ENCODE data around the gene CDK5RAP2.
A peak's percentile ranks its signal among the peaks of the same experiment; 100 is the strongest.
"Not testable (repeated sequence)": the region's sequence is repeated elsewhere in the genome, so short reads cannot be mapped to it uniquely, and the experiment has no call there.

The CDK5RAP2 gene

GRCh38 chr9:120465685-120466407 is 114.1 kb downstream of the CDK5RAP2 start:
- no peak for DNase-seq (ENCODE audit: low read depth in 2 of 2)

GRCh38 chr9:120464887-120465421 is 115.0 kb downstream of the CDK5RAP2 start:
- DNase-seq (ENCODE audit: low read depth in 2 of 2), result no peak

DNA sequence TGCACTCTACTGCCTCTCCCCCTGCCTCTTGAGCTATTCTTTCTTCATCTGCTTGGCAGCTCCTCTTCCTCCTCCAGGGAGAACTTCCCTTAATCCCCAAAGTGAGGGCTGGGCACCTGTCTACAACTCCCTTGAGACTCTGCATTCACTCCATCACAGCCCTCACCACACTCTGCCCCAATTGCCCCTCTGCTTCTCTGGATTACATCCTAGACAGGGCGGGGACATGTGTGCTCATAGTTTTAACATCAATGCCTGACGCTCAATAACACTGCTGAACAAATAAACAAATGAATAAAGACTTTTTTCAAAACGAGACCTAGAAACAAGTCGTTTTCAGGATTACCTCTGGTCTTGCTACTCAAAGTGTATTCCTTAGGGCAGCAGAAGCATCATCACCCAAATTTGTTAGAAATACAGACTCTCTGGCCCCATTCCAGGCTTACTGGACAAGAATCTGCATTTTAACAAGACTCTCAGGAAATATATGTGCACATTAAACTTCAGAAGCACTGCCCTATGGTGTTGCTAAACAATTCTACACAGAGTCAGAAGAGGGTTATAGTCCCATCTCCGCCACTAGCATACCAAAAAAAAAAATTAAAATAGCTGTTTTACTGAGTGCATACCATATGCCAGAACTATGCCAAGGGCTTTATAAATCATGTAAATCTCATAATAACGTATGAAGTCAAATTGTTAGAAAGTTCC is 115.6 kb downstream of the CDK5RAP2 start:
- no peak for DNase-seq (ENCODE audit: low read depth in 2 of 2)

DNA sequence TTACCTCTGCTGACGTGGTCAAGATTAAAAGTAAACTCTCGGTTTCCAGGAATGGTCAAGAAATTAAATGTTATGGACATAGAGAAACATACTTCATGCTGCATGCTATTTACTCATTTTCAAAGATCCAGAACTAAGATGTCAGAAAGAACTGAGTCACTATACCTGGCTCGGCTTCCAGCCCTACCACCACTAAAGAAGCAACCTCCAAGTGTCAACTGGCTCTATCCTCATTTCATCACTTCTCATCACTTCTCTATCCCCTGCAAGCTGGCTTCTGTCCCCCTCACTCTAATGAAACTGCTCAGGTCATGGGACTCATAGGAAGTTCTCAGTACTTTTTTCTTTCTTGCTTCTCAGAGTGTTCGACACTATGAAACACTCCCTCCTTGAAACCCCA is 116.2 kb downstream of the CDK5RAP2 start:
- DNase-seq (ENCODE audit: low read depth in 2 of 2), result no peak

DNA sequence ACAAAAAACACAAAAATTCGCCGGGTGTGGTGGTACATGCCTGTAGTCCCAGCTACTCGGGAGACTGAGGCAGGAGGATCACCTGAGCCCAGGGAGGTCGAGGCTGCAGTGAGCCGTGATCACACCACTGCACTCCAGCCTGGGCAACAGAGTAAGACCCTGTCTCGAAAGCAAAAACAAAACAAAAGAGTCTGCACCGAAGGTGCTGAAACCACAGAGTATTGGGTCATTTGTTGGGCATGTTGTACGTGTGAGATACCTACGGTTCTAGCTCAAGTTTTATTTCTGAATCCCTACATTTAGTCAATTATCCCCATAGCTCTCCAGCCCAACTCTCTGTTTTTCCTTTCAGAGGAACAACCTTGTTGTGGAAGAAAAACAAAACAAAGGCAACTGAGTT is 118.3 kb downstream of the CDK5RAP2 start:
- DNase-seq (ENCODE audit: low read depth in 2 of 2), result not testable (repeated sequence)

DNA sequence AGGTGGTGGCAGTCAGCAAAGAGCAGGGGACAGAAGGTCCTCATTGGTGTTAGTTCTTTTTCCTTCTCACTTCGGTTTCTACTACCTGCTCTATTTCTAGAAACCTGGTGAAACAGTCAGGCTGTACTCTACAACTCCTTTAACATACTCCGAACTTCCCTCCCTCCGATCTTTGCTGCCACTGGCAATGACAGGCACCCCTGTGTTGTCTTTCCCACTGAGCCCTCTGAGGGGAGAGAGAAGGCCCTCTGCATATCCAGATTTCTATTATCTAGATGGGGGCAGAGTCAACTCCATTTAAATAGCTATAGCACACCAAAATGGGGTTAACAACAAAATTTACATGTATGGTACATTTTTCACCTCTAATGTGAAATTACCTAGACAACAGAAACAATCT is 123.7 kb downstream of the CDK5RAP2 start:
- DNase-seq (ENCODE audit: low read depth in 2 of 2), result no peak

GRCh38 chr9:120454467-120454866 is 125.5 kb downstream of the CDK5RAP2 start:
- no peak for DNase-seq (ENCODE audit: low read depth in 2 of 2)

DNA sequence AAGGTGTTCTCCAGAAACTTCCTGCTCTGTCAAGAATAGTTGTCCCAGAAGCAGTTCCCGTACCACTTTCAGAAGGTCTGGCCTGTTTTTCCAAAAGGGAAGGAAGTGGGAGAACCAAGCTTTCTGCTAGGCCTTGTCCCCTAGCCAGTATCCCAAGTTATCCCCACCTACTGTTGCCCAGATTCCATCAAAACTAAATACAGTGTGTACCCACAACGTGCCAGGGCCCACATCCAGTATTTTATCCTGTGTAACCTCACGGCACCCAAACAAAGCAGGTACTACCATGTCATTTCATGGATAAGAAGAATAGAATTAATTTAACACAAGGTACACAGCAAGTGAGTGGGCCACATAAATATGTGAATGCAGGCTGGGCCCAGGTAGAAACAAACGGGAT is 126.2 kb downstream of the CDK5RAP2 start:
- no peak for DNase-seq (ENCODE audit: low read depth in 2 of 2)

GRCh38 chr9:120452631-120453030 is 127.3 kb downstream of the CDK5RAP2 start:
- no peak for DNase-seq (ENCODE audit: low read depth in 2 of 2)

GRCh38 chr9:120450916-120451315 is 129.1 kb downstream of the CDK5RAP2 start:
- no peak for DNase-seq (ENCODE audit: low read depth in 2 of 2)

DNA sequence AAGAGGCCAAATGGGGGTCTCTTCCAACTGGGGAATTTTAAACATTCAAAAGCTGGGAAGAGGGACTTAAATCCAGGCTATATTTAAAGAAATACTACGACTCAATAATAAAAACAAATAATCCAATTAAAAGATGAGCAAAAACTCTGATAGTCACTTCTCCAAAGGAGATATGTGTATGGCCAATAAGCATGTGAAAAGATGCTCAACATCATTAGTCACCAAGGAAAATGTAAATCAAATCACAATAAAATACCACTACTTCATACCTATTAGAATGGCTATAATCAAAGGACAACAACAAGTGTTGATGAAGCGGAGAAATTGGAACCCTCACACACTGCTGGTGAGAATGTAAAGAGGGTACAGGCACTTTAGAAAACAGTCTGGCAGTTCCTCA is 130.4 kb downstream of the CDK5RAP2 start:
- no peak for DNase-seq (ENCODE audit: low read depth in 2 of 2)

GRCh38 chr9:120447959-120448500 is 131.9 kb downstream of the CDK5RAP2 start:
- DNase-seq (ENCODE audit: low read depth in 2 of 2), result no peak

DNA sequence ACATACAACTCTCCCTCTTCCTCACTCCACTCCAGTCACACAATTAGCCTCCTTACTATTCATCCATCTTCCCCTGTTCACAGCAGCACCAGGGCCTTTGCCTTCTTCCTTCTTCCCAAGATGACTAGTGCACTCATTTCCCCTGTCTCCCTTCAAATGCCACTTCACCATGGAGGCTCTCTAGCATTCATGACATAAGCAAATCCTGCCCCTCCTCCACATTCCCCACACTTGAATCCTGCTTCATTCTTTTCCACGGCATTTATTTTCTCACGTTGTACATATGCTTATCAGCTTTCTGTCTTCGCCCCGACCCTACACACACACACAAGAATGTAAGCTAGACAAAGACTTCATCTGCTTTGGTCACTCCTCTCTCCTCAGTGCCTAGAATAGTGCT is 133.3 kb downstream of the CDK5RAP2 start:
- no peak for DNase-seq (ENCODE audit: low read depth in 2 of 2)

DNA sequence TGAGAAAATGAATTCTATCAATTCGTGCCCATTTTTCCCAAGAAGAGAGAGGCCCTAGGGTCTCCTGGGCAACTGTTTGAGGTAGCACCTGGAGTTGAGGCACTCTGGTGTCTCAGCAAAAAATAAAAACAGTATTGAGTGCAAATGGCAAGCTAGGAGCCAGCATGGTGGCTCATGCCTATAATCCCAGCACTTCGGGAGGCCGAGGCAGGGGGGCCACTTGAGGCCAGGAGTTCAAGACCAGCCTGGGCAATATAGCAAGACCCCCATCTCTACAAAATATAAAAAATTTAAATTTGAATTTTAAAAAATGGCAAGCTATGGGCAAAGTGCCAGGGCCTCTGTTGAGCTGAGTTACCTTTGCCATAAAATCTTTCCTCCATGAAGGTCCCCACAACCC is 136.0 kb downstream of the CDK5RAP2 start:
- DNase-seq (ENCODE audit: low read depth in 2 of 2), result no peak

DNA sequence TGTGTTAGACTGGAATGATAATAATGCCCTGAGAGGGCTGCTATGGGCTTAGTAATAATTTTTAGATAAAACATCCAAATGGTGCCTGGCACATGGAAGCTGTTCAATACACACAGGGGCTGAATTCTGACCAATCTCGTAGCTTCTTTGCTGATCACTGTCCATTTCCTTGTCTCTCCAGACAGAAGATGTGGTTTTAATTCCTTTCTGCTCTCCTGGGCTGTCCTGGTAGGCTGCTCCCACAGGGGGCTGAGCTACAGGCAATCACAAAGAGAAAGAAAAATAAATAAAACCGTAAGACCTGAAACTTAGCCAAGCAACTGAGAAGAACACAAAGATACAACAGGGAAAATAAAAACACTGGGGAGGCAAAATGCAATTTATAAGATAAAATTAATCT is 136.5 kb downstream of the CDK5RAP2 start:
- DNase-seq (ENCODE audit: low read depth in 2 of 2), result no peak

DNA sequence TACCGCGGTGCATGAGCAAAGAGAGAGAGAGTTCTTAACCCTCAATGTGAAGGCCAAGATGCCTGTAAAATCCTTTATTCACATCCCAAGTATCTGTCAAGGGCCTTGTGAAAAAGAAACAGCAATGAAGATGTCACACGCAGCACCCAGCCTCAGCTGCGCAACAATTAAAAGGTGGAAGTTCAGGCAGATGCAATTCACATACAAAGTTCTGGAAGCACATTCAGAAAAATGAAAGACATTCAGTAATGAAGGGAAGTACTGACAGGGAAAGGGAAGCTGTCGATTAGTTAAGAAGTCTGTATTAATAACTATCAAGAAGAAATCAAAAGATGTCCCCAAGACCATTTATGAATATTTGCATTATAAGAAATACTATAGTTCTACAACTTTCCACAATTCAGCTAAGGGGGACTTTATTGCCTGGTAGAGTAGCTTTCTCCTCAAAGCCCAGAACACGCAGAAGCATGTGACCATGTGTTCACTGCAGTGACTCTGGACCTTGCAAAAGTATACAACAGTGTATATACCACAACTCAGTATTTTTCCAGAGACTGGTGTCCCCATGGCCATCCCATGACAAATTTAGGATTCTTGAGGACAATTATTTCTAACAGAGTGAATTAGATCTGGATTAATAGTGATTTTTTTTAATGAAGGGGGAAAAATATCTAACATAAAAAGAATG is 137.5 kb downstream of the CDK5RAP2 start:
- no peak for DNase-seq (ENCODE audit: low read depth in 2 of 2)

GRCh38 chr9:120441426-120442307 is 138.3 kb downstream of the CDK5RAP2 start:
- no peak for DNase-seq (ENCODE audit: low read depth in 2 of 2)

DNA sequence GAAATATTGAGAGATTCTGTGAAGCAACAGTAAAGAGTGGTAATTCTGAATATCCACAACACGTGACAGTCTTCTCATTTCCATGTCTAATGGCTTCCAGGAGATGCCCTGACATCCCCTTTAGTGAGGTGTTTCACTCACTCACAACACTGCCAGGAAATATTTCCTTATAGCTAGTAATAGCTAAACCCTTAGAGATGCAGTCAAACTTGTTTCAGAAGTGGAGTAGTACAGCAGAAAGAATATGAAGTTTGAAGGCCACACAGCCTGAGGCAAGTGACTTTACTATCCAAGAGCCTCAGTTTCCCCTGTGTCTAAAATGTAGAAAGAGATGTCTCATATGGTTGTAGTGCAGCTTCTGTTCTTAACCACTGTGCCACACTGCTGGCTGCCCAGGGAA is 139.2 kb downstream of the CDK5RAP2 start:
- DNase-seq (ENCODE audit: low read depth in 2 of 2), result no peak

DNA sequence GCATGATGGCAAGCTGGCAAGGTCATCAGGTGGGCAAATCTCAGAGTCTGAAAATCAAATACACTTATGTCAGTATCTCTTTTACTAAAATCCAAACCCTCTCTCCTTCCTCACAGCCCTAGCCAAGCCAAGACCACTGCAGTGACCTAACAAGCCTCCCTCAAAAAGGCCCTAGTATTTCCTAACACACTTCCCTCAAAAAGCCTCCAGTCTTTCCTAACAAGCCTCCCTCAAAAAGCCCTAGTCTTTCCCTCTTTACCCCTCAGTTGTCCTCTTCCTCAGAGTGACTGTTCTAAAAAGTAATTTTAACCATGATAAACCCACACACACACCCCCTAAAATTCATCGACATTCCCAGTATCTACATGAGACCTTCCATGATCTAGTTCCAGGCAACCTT is 140.0 kb downstream of the CDK5RAP2 start:
- no peak for DNase-seq (ENCODE audit: low read depth in 2 of 2)

DNA sequence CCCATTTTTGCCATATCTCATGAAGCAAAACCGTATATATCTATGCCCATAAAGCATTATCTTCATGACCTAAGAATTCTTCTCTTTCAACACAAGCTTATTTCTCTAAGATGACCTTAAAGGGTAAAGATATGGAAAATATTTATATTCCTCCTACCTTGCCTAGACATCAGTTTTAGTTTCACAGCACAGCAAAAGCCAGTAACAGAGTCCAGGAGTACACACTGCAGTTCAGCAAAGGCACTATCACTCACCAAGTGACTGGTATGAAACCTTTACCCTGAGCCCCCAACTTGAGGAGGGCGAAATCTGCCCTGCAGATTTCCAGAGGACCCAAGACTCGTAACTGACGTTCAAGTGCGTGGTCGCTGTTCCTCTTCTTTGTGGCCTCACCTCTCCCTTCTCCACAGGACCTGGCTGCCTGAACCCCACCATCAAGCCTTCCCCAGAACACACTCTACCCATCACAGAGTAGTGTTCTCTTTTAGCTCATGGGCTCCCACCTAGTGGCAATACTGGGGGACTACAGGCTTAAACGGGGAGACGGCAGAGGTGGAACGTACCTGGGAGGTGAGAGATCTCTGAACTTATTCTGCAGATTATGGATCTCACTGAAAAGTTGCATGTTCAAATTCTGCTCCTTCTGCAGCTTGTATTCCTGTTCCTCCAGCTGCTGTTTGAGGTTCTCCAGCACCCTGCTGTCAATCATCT is 141.0 kb downstream of the CDK5RAP2 start:
- peak in 1 of 2 donors; percentile 0 for DNase-seq (ENCODE audit: low read depth in 2 of 2)

DNA sequence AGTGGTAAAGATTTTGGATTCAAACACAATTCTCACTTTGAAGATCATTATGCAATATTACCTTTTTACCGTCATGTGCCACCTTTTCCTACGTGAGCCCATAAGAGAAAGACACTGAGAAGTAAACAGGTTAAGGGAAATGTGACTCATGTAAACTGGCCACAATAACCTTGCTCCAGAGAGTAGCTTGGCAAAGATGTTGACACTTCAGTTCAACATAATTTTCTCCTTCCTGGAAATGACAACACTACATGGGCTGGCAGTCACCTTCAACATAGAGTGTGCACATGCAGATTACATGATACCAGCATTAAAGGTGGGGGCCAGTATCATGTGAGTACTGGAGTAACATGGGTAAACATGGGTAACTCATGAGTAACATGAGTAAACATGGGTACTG is 141.9 kb downstream of the CDK5RAP2 start:
- DNase-seq (ENCODE audit: low read depth in 2 of 2), result no peak

Measured in stimulated activated CD8-positive, alpha-beta memory T cell treated with anti-CD3 and anti-CD28 coated beads, Interleukin-2, amount 100 ng/mL, for 48 hours (primary cell).